Neural progenitor cell (in vitro differentiated cells): ENCODE data around the gene MT1X. TPM values are rescaled to one million over a fixed set of nuclear protein-coding genes. Genes with fewer than 3 reads are reported as not detected.

Source experiments
- DNase-seq: peaks from one replicate; pipeline ENCODE4 v3.0.0-alpha.2; 2016; ENCODE audit warnings: low spot score
- H2AFZ ChIP-seq: fragments of 200-600 bp; sonication (generic); replicated peaks from 2 replicates; pipeline ENCODE4 v1.6.1; 2016; ENCODE audit warnings: antibody characterized with exemption
- H3F3A ChIP-seq: fragments of 200-600 bp; sonication (generic); 2 replicates; pipeline ENCODE4 v1.6.1; 2016; ENCODE audit warnings: antibody characterized with exemption, low read depth
- H3K27ac ChIP-seq: fragments of 200-600 bp; sonication (generic); 2 replicates; pipeline ENCODE4 v1.5.1; 2016; ENCODE audit warnings: mild to moderate bottlenecking
- H3K27me3 ChIP-seq: fragments of 200-600 bp; sonication (generic); 2 replicates; pipeline ENCODE4 v1.6.1; 2016; ENCODE audit warnings: mild to moderate bottlenecking, moderate library complexity
- H3K36me3 ChIP-seq: fragments of 200-600 bp; sonication (generic); 2 replicates; pipeline ENCODE4 v1.5.1; 2016
- H3K4me1 ChIP-seq: fragments of 200-600 bp; sonication (generic); 2 replicates; pipeline ENCODE4 v1.6.1; 2016; ENCODE audit warnings: mixed run types
- H3K4me2 ChIP-seq: fragments of 200-600 bp; sonication (generic); 2 replicates; pipeline ENCODE4 v1.6.1; 2016
- H3K4me3 ChIP-seq: fragments of 200-600 bp; sonication (generic); 2 replicates; pipeline ENCODE4 v1.5.1; 2016
- H3K79me2 ChIP-seq: fragments of 200-600 bp; sonication (generic); 2 replicates; pipeline ENCODE4 v1.6.1; 2016; ENCODE audit warnings: low read depth
- H3K9ac ChIP-seq: fragments of 200-600 bp; sonication (generic); 2 replicates; pipeline ENCODE4 v1.6.1; 2016
- H3K9me3 ChIP-seq: fragments of 200-600 bp; sonication (generic); 2 replicates; pipeline ENCODE4 v1.5.1; 2016; ENCODE audit warnings: low read depth
- H4K20me1 ChIP-seq: fragments of 200-600 bp; sonication (generic); 2 replicates; pipeline ENCODE4 v1.6.1; 2016; ENCODE audit warnings: low read depth
- H3K27ac Mint-ChIP-seq: 3 replicates; pipeline ENCODE4 v1.8.0; 2021; ENCODE audit warnings: mixed read lengths
- H3K27me3 Mint-ChIP-seq: 2 replicates; pipeline ENCODE4 v1.8.0; 2022; ENCODE audit warnings: low read depth, mild to moderate bottlenecking, inconsistent platforms, moderate library complexity, mixed read lengths; ENCODE audit not compliant: insufficient read depth
- H3K36me3 Mint-ChIP-seq: 3 replicates; pipeline ENCODE4 v1.8.0; 2021; ENCODE audit warnings: mixed read lengths
- H3K4me1 Mint-ChIP-seq: 3 replicates; pipeline ENCODE4 v1.8.0; 2021; ENCODE audit warnings: mixed read lengths
- H3K4me3 Mint-ChIP-seq: 3 replicates; pipeline ENCODE4 v1.8.0; 2021; ENCODE audit warnings: mild to moderate bottlenecking, moderate library complexity, mixed read lengths
- H3K9me3 Mint-ChIP-seq: 3 replicates; pipeline ENCODE4 v1.8.0; 2020; ENCODE audit warnings: mixed read lengths
- CTCF ChIP-seq: fragments of 200-600 bp; sonication (generic); IDR thresholded peaks from 2 replicates; pipeline ENCODE4 v1.5.1; 2017; ENCODE audit warnings: antibody characterized with exemption, mild to moderate bottlenecking
- EZH2 ChIP-seq: fragments of 200-600 bp; sonication (generic); IDR thresholded peaks from 2 replicates; pipeline ENCODE4 v1.6.1; 2017; ENCODE audit warnings: antibody characterized with exemption, mild to moderate bottlenecking, moderate library complexity
- EZH2phosphoT487 ChIP-seq: fragments of 200-600 bp; sonication (generic); IDR thresholded peaks from 2 replicates; pipeline ENCODE4 v1.6.1; 2017; ENCODE audit warnings: antibody characterized with exemption
- total RNA-seq: library from RNA; depleted of rRNA; stranded (reverse); fragments of >200 nt; gene quantifications from 2 replicates; pipeline ENCODE4 v1.2.3, GENCODE V29; 2015; ENCODE audit warnings: low replicate concordance

The MT1X gene
- total RNA-seq, 1 donor from 2014 or later, result not detected

GRCh38 chr16:56637814-56638750 lies 44.2 kb upstream of the MT1X start, which contains the start of gene MT1A:
Gene MT1A, plus strand, starts transcription at chr16:56638666. Its CDS starts 73 bp downstream, at chr16:56638739.
- peak; percentile 80 for DNase-seq
- Mint-ChIP-seq H3K36me3 (no peaks in the 10 kb centered on the region), H3K27ac (no peak within 1 kb of the TSS), H3K27me3 (peaks cover 94% of the 10 kb centered on the region), H3K4me3 (peak within 1 kb of the TSS; percentile 71), H3K4me1 (peaks cover 12% of the 10 kb centered on the region), H3K9me3 (peaks cover 3% of the 10 kb centered on the region)
- Histone ChIP-seq H3F3A (no peaks in the 10 kb centered on the region), H3K79me2 (no peaks in the 10 kb centered on the region), H3K27me3 (peaks cover 100% of the 10 kb centered on the region), H2AFZ (no peak within 1 kb of the TSS), H3K4me3 (peak within 1 kb of the TSS; percentile 46), H3K9ac (no peak within 1 kb of the TSS), H3K4me2 (peak within 1 kb of the TSS; percentile 85), H3K36me3 (no peaks in the 10 kb centered on the region), H3K27ac (no peak within 1 kb of the TSS), H4K20me1 (peaks cover 58% of the 10 kb centered on the region), H3K4me1 (peaks cover 7% of the 10 kb centered on the region), H3K9me3 (no peaks in the 10 kb centered on the region)
- TF ChIP-seq CTCF (no peak), EZH2phosphoT487 (peak; percentile 98), EZH2 (peak; percentile 97)

GRCh38 chr16:56639045-56639444 lies 43.2 kb upstream of the MT1X start:
- H4K20me1 ChIP-seq, result peaks cover 60% of the 10 kb centered on the region
- H3K9ac ChIP-seq, result no peak overlapping the region
- Mint-ChIP-seq H3K9me3 (peaks cover 3% of the 10 kb centered on the region), H3K27ac (no peak overlapping the region), H3K27me3 (peaks cover 93% of the 10 kb centered on the region), H3K4me3 (no peak overlapping the region), H3K36me3 (no peaks in the 10 kb centered on the region), H3K4me1 (peaks cover 16% of the 10 kb centered on the region)
- H3K27ac ChIP-seq, result no peak overlapping the region
- H2AFZ ChIP-seq, result no peak overlapping the region
- H3K36me3 ChIP-seq, result no peaks in the 10 kb centered on the region
- H3K27me3 ChIP-seq, result peaks cover 100% of the 10 kb centered on the region
- no peaks in the 10 kb centered on the region for H3K9me3 ChIP-seq
- TF ChIP-seq EZH2phosphoT487, result no peak
- TF ChIP-seq CTCF, result no peak
- no peak for TF ChIP-seq EZH2
- H3K4me3 ChIP-seq, result no peak overlapping the region
- no peaks in the 10 kb centered on the region for H3K79me2 ChIP-seq
- peaks cover 7% of the 10 kb centered on the region for H3K4me1 ChIP-seq
- H3F3A ChIP-seq, result no peaks in the 10 kb centered on the region
- no peak for DNase-seq
- no peak overlapping the region for H3K4me2 ChIP-seq

- peaks cover 4% of the 10 kb centered on the region for H3K4me1 ChIP-seq
- H3F3A ChIP-seq, result no peaks in the 10 kb centered on the region
- no peaks in the 10 kb centered on the region for H3K36me3 ChIP-seq
- no peaks in the 10 kb centered on the region for H3K9me3 ChIP-seq
- Mint-ChIP-seq H3K27me3 (peaks cover 93% of the 10 kb centered on the region), H3K4me1 (peaks cover 12% of the 10 kb centered on the region), H3K9me3 (no peaks in the 10 kb centered on the region), H3K36me3 (no peaks in the 10 kb centered on the region), H3K27ac (no peak overlapping the region), H3K4me3 (no peak overlapping the region)
- H3K4me3 ChIP-seq, result no peak overlapping the region
- no peak for DNase-seq
- H3K4me2 ChIP-seq, result no peak overlapping the region
- H3K79me2 ChIP-seq, result no peaks in the 10 kb centered on the region
- H3K27me3 ChIP-seq, result peaks cover 100% of the 10 kb centered on the region
- no peak overlapping the region for H3K9ac ChIP-seq
- H4K20me1 ChIP-seq, result peaks cover 56% of the 10 kb centered on the region
- H3K27ac ChIP-seq, result no peak overlapping the region
- no peak overlapping the region for H2AFZ ChIP-seq
- TF ChIP-seq CTCF (no peak), EZH2phosphoT487 (no peak), EZH2 (no peak)
Measured at GRCh38 chr16:56640076-56640475, 42.2 kb upstream of the MT1X start.
